Calu3 (cell line): ENCODE data around the gene NCS1. TPM values are rescaled to one million over a fixed set of nuclear protein-coding genes. Genes with fewer than 3 reads are reported as not detected.

ENCODE experiments used
- BruUV-seq: library from RNA; stranded (reverse); fragments of 400-500 nt; replicated peaks from 2 replicates; lab custom pipeline; 2021; lab: Mats Ljungman, UMichigan
- CTCF ChIA-PET: fragments of 300-600 bp; sonication (Branson Sonifier 250); formaldehyde crosslinking; loops from one replicate; lab custom pipeline; 2022; ENCODE audit warnings: antibody characterized with exemption; lab: Charles Lee
- DNase-seq: peaks from one replicate; pipeline ENCODE4 v3.0.0; 2022
- H3K27ac Mint-ChIP-seq: one replicate; pipeline ENCODE4 v1.8.0; 2022; ENCODE audit warnings: mixed read lengths; ENCODE audit not compliant: unreplicated experiment
- H3K27me3 Mint-ChIP-seq: one replicate; pipeline ENCODE4 v1.8.0; 2022; ENCODE audit warnings: mixed read lengths; ENCODE audit not compliant: unreplicated experiment
- H3K36me3 Mint-ChIP-seq: one replicate; pipeline ENCODE4 v1.8.0; 2022; ENCODE audit warnings: mild to moderate bottlenecking, moderate library complexity, mixed read lengths; ENCODE audit not compliant: insufficient read depth, unreplicated experiment
- H3K4me1 Mint-ChIP-seq: one replicate; pipeline ENCODE4 v1.8.0; 2022; ENCODE audit warnings: mild to moderate bottlenecking, low read depth, mixed read lengths; ENCODE audit not compliant: unreplicated experiment
- H3K4me3 Mint-ChIP-seq: one replicate; pipeline ENCODE4 v1.8.0; 2022; ENCODE audit warnings: mild to moderate bottlenecking, low read depth, moderate library complexity, mixed read lengths; ENCODE audit not compliant: unreplicated experiment
- H3K9me3 Mint-ChIP-seq: one replicate; pipeline ENCODE4 v1.8.0; 2022; ENCODE audit warnings: low read depth, mixed read lengths; ENCODE audit not compliant: unreplicated experiment
- CTCF ChIP-seq: fragments of 200-600 bp; IDR thresholded peaks from one replicate; pipeline ENCODE4 v1.8.0; 2022; ENCODE audit warnings: antibody characterized with exemption; ENCODE audit not compliant: unreplicated experiment
- intact Hi-C: fragments of 100-400 bp; cut with micrococcal nuclease; formaldehyde crosslinking; loops from one replicate; pipeline ENCODE4 v1.10.0; 2022; ENCODE audit not compliant: unreplicated experiment
- total RNA-seq: library from RNA; stranded (reverse); gene quantifications from 2 replicates; pipeline ENCODE4 v1.2.3, GENCODE V29; 2022

The NCS1 gene
- total RNA-seq, 1 experiment from 2014 or later, result 16.1 TPM

DNA sequence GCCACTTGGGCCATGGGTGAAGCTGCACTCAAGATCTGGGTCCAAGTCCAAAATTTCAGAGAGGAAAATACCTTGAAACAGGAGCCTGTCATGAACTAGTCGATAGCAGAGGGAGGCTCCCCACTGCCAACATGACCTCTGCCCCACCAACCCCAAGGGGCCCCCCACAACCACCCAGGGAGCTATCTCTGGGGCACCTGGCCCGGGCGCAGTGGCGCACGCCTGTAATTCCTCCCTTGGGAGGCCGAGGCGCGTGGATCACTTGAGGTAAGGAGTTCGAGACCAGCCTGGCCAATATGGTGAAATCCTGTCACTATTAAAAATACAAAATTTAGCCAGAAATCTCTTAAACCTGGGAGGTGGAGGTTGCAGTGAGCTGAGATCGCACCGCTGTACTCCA, 73.3 kb downstream of the NCS1 start:
- TF ChIP-seq CTCF, result no peak
- Mint-ChIP-seq H3K4me1 (no peaks in the 10 kb centered on the region), H3K27ac (no peak overlapping the region), H3K27me3 (no peaks in the 10 kb centered on the region), H3K9me3 (no peaks in the 10 kb centered on the region), H3K36me3 (no peaks in the 10 kb centered on the region), H3K4me3 (no peak overlapping the region)
- intact Hi-C loops, result no loop called here
- CTCF ChIA-PET, result no interaction called here
- no peak for DNase-seq
- no TSS peak for BruUV-seq

DNA sequence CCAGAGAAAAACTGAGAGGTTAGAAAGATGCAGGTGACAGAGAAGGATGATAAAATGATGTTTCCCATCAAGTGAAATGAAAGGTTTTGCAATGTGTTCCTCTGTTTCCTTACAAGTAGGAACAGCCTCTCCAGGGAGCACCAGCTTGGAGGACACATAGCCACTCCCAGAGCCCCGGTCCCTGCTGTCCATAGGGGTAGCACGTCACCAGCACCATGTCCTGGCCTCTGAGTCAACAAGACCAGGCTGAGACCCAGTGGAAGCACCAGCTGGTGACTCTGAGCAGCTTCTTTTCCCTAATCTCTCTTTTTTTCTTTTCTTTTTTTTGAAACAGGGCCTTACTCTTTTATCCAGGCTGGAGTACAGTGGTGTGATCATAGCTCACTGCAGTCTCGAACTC, 73.9 kb downstream of the NCS1 start:
- Mint-ChIP-seq H3K4me1 (no peaks in the 10 kb centered on the region), H3K27ac (no peak overlapping the region), H3K36me3 (no peaks in the 10 kb centered on the region), H3K27me3 (no peaks in the 10 kb centered on the region), H3K9me3 (no peaks in the 10 kb centered on the region), H3K4me3 (no peak overlapping the region)
- intact Hi-C loops, result no loop called here
- CTCF ChIA-PET, result no interaction called here
- BruUV-seq, result no TSS peak
- TF ChIP-seq CTCF, result no peak
- no peak for DNase-seq

DNA sequence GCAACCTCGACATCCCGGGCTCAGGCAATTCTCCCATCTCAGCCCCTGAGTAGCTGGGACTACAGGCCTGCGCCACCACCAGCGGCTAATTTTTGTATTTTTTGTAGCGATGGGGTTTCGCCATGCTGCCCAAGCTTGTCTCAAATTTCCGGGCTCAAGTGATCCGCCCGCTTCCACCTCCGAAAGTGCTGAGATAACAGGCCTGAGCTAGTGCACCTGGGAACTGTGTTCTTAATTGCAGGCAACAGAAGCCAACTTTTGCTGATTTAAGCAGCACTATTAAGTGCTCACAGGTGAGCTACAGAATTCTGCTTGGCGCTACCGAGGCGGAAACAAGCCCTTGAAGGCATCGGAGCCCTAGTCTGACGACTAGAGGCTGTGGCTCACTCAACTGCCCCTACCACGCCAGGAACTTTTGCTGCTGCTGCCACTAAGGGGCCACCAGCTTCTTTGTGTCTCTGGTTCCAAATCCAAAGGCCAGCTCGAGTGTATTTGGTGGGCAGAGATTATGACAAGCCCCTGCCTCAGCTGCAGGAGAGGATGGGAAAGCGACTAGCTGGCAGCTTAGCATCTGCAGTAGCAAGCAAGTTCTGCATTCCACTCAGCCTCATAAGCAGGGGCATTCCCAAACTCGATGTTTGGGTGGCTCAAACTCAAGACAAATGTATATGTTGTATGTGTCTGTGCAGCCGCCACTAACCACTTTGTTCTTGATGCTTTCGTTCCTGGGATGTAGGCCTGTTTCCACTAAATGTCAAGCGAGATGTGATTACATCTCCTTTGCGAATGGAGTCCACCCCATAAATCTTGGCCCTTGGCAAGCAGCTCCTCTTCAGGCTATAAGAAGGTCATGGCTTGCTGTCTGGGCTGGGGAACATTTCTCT, 82.8 kb downstream of the NCS1 start:
- DNase-seq, result no peak
- no peaks in the 10 kb centered on the region for H3K36me3 Mint-ChIP-seq
- no peak overlapping the region for H3K27ac Mint-ChIP-seq
- no TSS peak for BruUV-seq
- TF ChIP-seq CTCF, result no peak
- H3K9me3 Mint-ChIP-seq, result no peaks in the 10 kb centered on the region
- H3K4me3 Mint-ChIP-seq, result no peak overlapping the region
- no peaks in the 10 kb centered on the region for H3K4me1 Mint-ChIP-seq
- intact Hi-C loops, result no loop called here
- peaks cover 38% of the 10 kb centered on the region for H3K27me3 Mint-ChIP-seq
- CTCF ChIA-PET, result no interaction called here

DNA sequence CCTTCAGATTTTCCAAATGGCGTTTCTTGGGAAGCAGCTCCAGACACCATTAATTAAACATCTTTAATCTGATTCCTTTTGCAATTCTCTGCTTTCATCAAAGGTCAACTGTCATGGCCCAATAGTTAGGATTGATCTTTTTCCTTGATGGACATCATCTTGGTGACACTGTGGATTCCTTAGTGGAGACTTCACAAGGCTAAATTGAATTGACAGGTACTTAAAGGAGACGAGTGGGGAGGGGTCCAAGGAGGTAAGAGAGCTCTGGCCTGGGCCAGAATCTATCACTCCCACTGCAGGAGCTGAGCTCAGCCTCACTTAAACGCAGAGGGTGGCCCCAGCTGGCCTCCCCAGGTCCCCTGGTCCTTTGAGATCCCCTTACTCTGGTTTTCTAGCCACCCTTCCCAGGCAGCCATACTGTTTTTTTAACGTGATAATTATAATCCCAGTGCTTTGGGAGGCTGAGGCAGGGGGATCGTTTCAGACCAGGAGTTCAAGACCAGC, 83.5 kb downstream of the NCS1 start:
- H3K9me3 Mint-ChIP-seq, result no peaks in the 10 kb centered on the region
- no TSS peak for BruUV-seq
- peaks cover 45% of the 10 kb centered on the region for H3K27me3 Mint-ChIP-seq
- intact Hi-C loops, result no loop called here
- no peak overlapping the region for H3K27ac Mint-ChIP-seq
- no peak for TF ChIP-seq CTCF
- H3K4me3 Mint-ChIP-seq, result no peak overlapping the region
- no peak for DNase-seq
- CTCF ChIA-PET, result no interaction called here
- H3K36me3 Mint-ChIP-seq, result no peaks in the 10 kb centered on the region
- H3K4me1 Mint-ChIP-seq, result no peaks in the 10 kb centered on the region
